HepG2 (cell line): ENCODE measurements around the gene ACOT6. TPM values are rescaled to one million over a fixed set of nuclear protein-coding genes. Genes with fewer than 3 reads are reported as not detected.
"Not testable (repeated sequence)": the region's sequence is repeated elsewhere in the genome, so short reads cannot be mapped to it uniquely, and the experiment has no call there.

Experiments used
- E2F2 ChIP-seq: sonication (generic); formaldehyde crosslinking; IDR thresholded peaks from 2 replicates; pipeline ENCODE4 v1.4.0; 2020; ENCODE audit warnings: missing genetic modification reagents, borderline replicate concordance
- HES4 ChIP-seq: sonication (generic); formaldehyde crosslinking; IDR thresholded peaks from 2 replicates; pipeline ENCODE4 v1.9.0; 2021; ENCODE audit warnings: mild to moderate bottlenecking, missing genetic modification reagents, borderline replicate concordance
- IKZF4 ChIP-seq: sonication (generic); formaldehyde crosslinking; IDR thresholded peaks from 2 replicates; pipeline ENCODE4 v1.5.1; 2020; ENCODE audit warnings: borderline replicate concordance, mild to moderate bottlenecking, low read depth, missing genetic modification reagents; ENCODE audit errors: not compliant biosample characterization
- NFRKB ChIP-seq: fragments of 450-650 bp; IDR thresholded peaks from 2 replicates; pipeline ENCODE4 v1.6.1; 2017
- SALL1 ChIP-seq: sonication (generic); formaldehyde crosslinking; IDR thresholded peaks from 2 replicates; pipeline ENCODE4 v1.8.0; 2022; ENCODE audit warnings: mild to moderate bottlenecking, missing genetic modification reagents
- TCF12 ChIP-seq, 2 experiments: fragments of 450-650 bp in 1 of 2; sonication (generic) in 1 of 2; formaldehyde crosslinking in 1 of 2; IDR thresholded peaks; 2 replicates each; pipeline versions ENCODE4 v1.6.1 to v1.8.0; 2017 to 2022; ENCODE audit warnings: antibody characterized with exemption in 1 of 2, mild to moderate bottlenecking in 1 of 2, missing genetic modification reagents in 1 of 2, moderate library complexity in 1 of 2
- TEAD3 ChIP-seq: optimal IDR thresholded peaks from 2 replicates; pipeline ENCODE3; 2016; ENCODE audit warnings: borderline replicate concordance
- ZBTB14 ChIP-seq: sonication (generic); formaldehyde crosslinking; IDR thresholded peaks from 2 replicates; pipeline ENCODE4 v1.4.0; 2020; ENCODE audit warnings: missing genetic modification reagents
- ZMAT3 ChIP-seq: sonication (generic); formaldehyde crosslinking; conservative IDR thresholded peaks from 2 replicates; pipeline ENCODE4 v1.7.0; 2021; ENCODE audit warnings: missing genetic modification reagents
- ZMYM4 ChIP-seq: sonication (generic); formaldehyde crosslinking; IDR thresholded peaks from 2 replicates; pipeline ENCODE4 v1.8.1; 2023; ENCODE audit warnings: mild to moderate bottlenecking, missing genetic modification reagents
- ZNF17 ChIP-seq: sonication (generic); formaldehyde crosslinking; IDR thresholded peaks from 2 replicates; pipeline ENCODE4 v1.5.0; 2020; ENCODE audit warnings: mild to moderate bottlenecking, missing genetic modification reagents
- ZNF451 ChIP-seq: sonication (generic); formaldehyde crosslinking; IDR thresholded peaks from 2 replicates; pipeline ENCODE4 v1.5.0; 2020; ENCODE audit warnings: mild to moderate bottlenecking, missing genetic modification reagents
- polyA plus RNA-seq, 8 experiments: library from polyadenylated mRNA; depleted of rRNA in 3 of 8; stranded (reverse) in 7 of 8; unstranded in 1 of 8; fragments of >200 nt; fragmentation: Illumina TruSeq in 4 of 8; extraction: Trizol in 4 of 8; gene quantifications; 2 replicates each; pipeline versions ENCODE4 v1.2.1 to v1.2.3, GENCODE V29; 2011 to 2016; ENCODE audit warnings: low read depth in 4 of 8, missing spikeins in 1 of 8, mixed read lengths in 1 of 8; ENCODE audit not compliant: insufficient read depth in 1 of 8
- total RNA-seq, 5 experiments: library from RNA; depleted of rRNA; stranded (reverse); fragments of >200 nt; fragmentation: Illumina TruSeq; extraction: Trizol; gene quantifications; 2 replicates each; pipeline ENCODE4 v1.2.3, GENCODE V29; 2016; ENCODE audit warnings: low read depth in 1 of 5
- TF ChIP-seq, protein P1 (sequence below): sonication (generic); formaldehyde crosslinking; IDR thresholded peaks from 2 replicates; pipeline ENCODE4 v1.9.0; 2022; ENCODE audit warnings: low read depth, missing genetic modification reagents
- TF ChIP-seq, protein P2 (sequence below): sonication (generic); formaldehyde crosslinking; IDR thresholded peaks from 2 replicates; pipeline ENCODE4; 2020; ENCODE audit warnings: missing genetic modification reagents, mild to moderate bottlenecking, borderline replicate concordance
- TF ChIP-seq, protein P3 (sequence below): sonication (generic); formaldehyde crosslinking; IDR thresholded peaks from 2 replicates; pipeline ENCODE4 v1.5.0; 2020; ENCODE audit warnings: mild to moderate bottlenecking, missing genetic modification reagents
- TF ChIP-seq, protein P4 (sequence below): IDR thresholded peaks from 2 replicates; pipeline ENCODE4 v1.6.1; 2012; ENCODE audit warnings: inconsistent platforms

The ACOT6 gene
- total and polyA plus RNA-seq, 2 of the 13 experiments (the other 11 are each of a cell fraction or from before 2014, with no cell fraction given), result 0.15 to 0.27 TPM

GRCh38 chr14:73569185-73569958, 42.9 kb upstream of the ACOT6 start, which contains the start of gene ACOT2 (continued):
- TF ChIP-seq IKZF4 (CRISPR knock-in tag) (peak; percentile 53), TEAD3 (peak; percentile 20), NFRKB (peak; percentile 77), ZNF17 (CRISPR knock-in tag) (0 out of 2 replicates have a peak, but pooled peaks have one; percentile 50), ZMAT3 (CRISPR knock-in tag) (0 out of 2 replicates have a peak, but pooled peaks have one; percentile 58), ZNF451 (CRISPR knock-in tag) (0 out of 2 replicates have a peak, but pooled peaks have one; percentile 48), TCF12 (CRISPR knock-in tag; IDR thresholded peaks at IDR 0.05) (0 out of 2 replicates have a peak, but pooled peaks have one; percentile 11), HES4 (0 out of 2 replicates have a peak, but pooled peaks have one; percentile 23), E2F2 (CRISPR knock-in tag) (peak; percentile 23; the same call in 1 of the 2 replicates), ZMYM4 (CRISPR knock-in tag) (peak; percentile 33), ZBTB14 (CRISPR knock-in tag) (peak; percentile 89), SALL1 (peak; percentile 66)
- TF ChIP-seq, protein P1, sequence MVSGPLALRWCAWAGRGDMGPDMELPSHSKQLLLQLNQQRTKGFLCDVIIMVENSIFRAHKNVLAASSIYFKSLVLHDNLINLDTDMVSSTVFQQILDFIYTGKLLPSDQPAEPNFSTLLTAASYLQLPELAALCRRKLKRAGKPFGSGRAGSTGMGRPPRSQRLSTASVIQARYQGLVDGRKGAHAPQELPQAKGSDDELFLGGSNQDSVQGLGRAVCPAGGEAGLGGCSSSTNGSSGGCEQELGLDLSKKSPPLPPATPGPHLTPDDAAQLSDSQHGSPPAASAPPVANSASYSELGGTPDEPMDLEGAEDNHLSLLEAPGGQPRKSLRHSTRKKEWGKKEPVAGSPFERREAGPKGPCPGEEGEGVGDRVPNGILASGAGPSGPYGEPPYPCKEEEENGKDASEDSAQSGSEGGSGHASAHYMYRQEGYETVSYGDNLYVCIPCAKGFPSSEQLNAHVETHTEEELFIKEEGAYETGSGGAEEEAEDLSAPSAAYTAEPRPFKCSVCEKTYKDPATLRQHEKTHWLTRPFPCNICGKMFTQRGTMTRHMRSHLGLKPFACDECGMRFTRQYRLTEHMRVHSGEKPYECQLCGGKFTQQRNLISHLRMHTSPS, result 0 out of 2 replicates have a peak, but pooled peaks have one; percentile 20
- TF ChIP-seq, protein P2, sequence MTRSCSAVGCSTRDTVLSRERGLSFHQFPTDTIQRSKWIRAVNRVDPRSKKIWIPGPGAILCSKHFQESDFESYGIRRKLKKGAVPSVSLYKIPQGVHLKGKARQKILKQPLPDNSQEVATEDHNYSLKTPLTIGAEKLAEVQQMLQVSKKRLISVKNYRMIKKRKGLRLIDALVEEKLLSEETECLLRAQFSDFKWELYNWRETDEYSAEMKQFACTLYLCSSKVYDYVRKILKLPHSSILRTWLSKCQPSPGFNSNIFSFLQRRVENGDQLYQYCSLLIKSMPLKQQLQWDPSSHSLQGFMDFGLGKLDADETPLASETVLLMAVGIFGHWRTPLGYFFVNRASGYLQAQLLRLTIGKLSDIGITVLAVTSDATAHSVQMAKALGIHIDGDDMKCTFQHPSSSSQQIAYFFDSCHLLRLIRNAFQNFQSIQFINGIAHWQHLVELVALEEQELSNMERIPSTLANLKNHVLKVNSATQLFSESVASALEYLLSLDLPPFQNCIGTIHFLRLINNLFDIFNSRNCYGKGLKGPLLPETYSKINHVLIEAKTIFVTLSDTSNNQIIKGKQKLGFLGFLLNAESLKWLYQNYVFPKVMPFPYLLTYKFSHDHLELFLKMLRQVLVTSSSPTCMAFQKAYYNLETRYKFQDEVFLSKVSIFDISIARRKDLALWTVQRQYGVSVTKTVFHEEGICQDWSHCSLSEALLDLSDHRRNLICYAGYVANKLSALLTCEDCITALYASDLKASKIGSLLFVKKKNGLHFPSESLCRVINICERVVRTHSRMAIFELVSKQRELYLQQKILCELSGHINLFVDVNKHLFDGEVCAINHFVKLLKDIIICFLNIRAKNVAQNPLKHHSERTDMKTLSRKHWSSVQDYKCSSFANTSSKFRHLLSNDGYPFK, result 0 out of 2 replicates have a peak, but pooled peaks have one; percentile 23
- TF ChIP-seq, protein P3, sequence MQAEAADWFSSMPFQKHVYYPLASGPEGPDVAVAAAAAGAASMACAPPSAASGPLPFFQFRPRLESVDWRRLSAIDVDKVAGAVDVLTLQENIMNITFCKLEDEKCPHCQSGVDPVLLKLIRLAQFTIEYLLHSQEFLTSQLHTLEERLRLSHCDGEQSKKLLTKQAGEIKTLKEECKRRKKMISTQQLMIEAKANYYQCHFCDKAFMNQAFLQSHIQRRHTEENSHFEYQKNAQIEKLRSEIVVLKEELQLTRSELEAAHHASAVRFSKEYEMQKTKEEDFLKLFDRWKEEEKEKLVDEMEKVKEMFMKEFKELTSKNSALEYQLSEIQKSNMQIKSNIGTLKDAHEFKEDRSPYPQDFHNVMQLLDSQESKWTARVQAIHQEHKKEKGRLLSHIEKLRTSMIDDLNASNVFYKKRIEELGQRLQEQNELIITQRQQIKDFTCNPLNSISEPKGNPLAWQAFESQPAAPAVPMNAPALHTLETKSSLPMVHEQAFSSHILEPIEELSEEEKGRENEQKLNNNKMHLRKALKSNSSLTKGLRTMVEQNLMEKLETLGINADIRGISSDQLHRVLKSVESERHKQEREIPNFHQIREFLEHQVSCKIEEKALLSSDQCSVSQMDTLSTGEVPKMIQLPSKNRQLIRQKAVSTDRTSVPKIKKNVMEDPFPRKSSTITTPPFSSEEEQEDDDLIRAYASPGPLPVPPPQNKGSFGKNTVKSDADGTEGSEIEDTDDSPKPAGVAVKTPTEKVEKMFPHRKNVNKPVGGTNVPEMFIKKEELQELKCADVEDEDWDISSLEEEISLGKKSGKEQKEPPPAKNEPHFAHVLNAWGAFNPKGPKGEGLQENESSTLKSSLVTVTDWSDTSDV, result peak; percentile 89; the same call in 1 of the 2 replicates
- TF ChIP-seq TCF12 (IDR thresholded peaks at IDR 0.05), result not testable (repeated sequence)
- TF ChIP-seq, protein P4, sequence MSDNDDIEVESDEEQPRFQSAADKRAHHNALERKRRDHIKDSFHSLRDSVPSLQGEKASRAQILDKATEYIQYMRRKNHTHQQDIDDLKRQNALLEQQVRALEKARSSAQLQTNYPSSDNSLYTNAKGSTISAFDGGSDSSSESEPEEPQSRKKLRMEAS, result peak; percentile 79
